Progenitor cell of endocrine pancreas (in vitro differentiated cells): ENCODE results near the gene DPH7. TPM values are rescaled to one million over a fixed set of nuclear protein-coding genes. Genes with fewer than 3 reads are reported as not detected.
"Not testable (repeated sequence)": the region's sequence is repeated elsewhere in the genome, so short reads cannot be mapped to it uniquely, and the experiment has no call there.

ENCODE experiments used
- DNase-seq: peaks from one replicate; pipeline ENCODE4 v3.0.0; 2021; ENCODE audit warnings: low spot score; ENCODE audit not compliant: unreplicated experiment
- H3K27ac Mint-ChIP-seq: 2 replicates; pipeline ENCODE4 v1.8.0; 2021; ENCODE audit warnings: mild to moderate bottlenecking, moderate library complexity, mixed read lengths
- H3K27me3 Mint-ChIP-seq: 2 replicates; pipeline ENCODE4 v1.8.0; 2021; ENCODE audit warnings: mixed read lengths
- H3K36me3 Mint-ChIP-seq: 2 replicates; pipeline ENCODE4 v1.8.0; 2022; ENCODE audit warnings: mixed read lengths; ENCODE audit not compliant: insufficient read depth
- H3K4me1 Mint-ChIP-seq: 2 replicates; pipeline ENCODE4 v1.8.0; 2021; ENCODE audit warnings: low read depth, mixed read lengths
- H3K4me3 Mint-ChIP-seq: 2 replicates; pipeline ENCODE4 v1.8.0; 2021; ENCODE audit warnings: low read depth, mild to moderate bottlenecking, moderate library complexity, mixed read lengths
- H3K9me3 Mint-ChIP-seq: 2 replicates; pipeline ENCODE4 v1.8.0; 2021; ENCODE audit warnings: low read depth, mixed read lengths
- total RNA-seq: library from RNA; stranded (reverse); gene quantifications from 2 replicates; pipeline ENCODE4 v1.2.1, GENCODE V29; 2021
- TF ChIP-seq, protein P1 (sequence below): fragments of 200-600 bp; sonication (generic); IDR thresholded peaks from one replicate; pipeline ENCODE4 v1.5.0; 2021; ENCODE audit warnings: antibody characterized with exemption, mild to moderate bottlenecking; ENCODE audit not compliant: unreplicated experiment

DPH7 gene
- total RNA-seq, 1 donor from 2014 or later, result 58.8 TPM

DNA sequence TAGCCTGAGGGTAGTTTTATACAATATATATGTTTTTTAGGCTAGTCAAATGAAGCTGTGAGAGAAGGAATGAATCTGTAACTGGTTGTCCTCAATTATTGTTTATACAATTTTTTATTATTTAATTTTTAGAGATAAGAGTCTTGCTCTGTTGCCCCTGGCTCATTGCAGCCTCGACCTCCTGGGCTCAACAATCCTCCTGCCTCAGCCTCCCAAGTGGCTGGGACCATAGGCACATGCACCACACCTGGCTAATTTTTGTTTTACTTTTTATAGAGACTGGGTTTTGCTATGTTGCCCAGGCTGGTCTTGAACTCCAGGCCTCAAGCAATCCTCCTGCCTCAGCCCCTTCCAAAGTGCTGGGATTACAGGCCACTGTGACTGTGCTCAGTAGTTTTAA lies 24.4 kb downstream of the DPH7 start:
- Mint-ChIP-seq H3K4me3 (no peak overlapping the region), H3K27ac (no peak overlapping the region), H3K4me1 (peaks cover 8% of the 10 kb centered on the region), H3K27me3 (no peaks in the 10 kb centered on the region), H3K9me3 (no peaks in the 10 kb centered on the region), H3K36me3 (peaks cover 14% of the 10 kb centered on the region)
- DNase-seq, result no peak
- TF ChIP-seq, protein P1, sequence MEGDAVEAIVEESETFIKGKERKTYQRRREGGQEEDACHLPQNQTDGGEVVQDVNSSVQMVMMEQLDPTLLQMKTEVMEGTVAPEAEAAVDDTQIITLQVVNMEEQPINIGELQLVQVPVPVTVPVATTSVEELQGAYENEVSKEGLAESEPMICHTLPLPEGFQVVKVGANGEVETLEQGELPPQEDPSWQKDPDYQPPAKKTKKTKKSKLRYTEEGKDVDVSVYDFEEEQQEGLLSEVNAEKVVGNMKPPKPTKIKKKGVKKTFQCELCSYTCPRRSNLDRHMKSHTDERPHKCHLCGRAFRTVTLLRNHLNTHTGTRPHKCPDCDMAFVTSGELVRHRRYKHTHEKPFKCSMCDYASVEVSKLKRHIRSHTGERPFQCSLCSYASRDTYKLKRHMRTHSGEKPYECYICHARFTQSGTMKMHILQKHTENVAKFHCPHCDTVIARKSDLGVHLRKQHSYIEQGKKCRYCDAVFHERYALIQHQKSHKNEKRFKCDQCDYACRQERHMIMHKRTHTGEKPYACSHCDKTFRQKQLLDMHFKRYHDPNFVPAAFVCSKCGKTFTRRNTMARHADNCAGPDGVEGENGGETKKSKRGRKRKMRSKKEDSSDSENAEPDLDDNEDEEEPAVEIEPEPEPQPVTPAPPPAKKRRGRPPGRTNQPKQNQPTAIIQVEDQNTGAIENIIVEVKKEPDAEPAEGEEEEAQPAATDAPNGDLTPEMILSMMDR, result no peak

GRCh38 chr9:137553654-137554053 lies 25.1 kb downstream of the DPH7 start:
- H3K27ac Mint-ChIP-seq, H3K9me3 Mint-ChIP-seq: not testable (repeated sequence)

GRCh38 chr9:137552022-137552768 lies 26.5 kb downstream of the DPH7 start:
- Mint-ChIP-seq H3K9me3 (no peaks in the 10 kb centered on the region), H3K36me3 (peaks cover 12% of the 10 kb centered on the region), H3K4me1 (peaks cover 8% of the 10 kb centered on the region), H3K27ac (peak overlapping the region; percentile 87), H3K27me3 (no peaks in the 10 kb centered on the region), H3K4me3 (peak overlapping the region; percentile 75)
- TF ChIP-seq, protein P1, result no peak
- no peak for DNase-seq

More at GRCh38 chr9:137553654-137554053, 25.1 kb downstream of the DPH7 start:
- not testable (repeated sequence) for DNase-seq, H3K4me1 Mint-ChIP-seq, H3K4me3 Mint-ChIP-seq, H3K27me3 Mint-ChIP-seq
- peaks cover 14% of the 10 kb centered on the region for H3K36me3 Mint-ChIP-seq

DNA sequence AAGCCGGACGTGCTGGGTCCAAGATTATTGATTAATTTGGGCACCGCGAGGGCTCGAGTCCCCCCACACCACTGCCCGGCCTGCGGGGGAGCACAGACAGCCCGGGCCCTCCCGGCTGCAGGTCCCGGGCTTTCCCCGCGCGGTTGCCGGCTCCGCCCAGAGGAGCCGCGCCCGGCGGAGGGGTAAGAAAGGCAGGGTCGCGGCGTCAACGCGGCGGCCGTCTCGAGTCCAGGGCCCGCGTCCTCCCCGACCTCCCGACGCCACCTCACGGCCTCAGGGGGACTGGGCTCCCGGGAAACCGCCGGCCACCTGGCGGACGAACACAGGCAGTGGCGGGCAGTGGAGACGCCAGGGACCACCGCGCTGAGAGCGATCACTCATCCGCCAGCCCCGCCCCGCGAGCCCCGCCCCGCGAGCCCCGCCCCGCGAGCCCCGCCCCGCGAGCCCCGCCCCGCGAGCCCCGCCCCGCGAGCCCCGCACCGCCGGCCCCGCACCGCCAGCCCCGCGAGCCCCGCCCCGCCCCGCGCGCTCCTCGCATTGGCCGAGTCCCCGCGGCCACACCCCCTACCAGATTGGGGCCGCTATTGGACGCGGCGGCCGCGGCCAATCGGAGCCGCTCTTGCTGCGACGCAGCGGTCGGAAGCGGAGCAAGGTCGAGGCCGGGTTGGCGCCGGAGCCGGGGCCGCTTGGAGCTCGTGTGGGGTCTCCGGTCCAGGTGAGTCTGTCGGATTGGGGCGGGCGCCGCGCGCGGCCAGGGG lies 27.3 kb downstream of the DPH7 start, which contains the start of gene MRPL41:
TSS of gene MRPL41 (plus strand) at position 616 of the 758 bp plus-strand sequence. CDS start 203 bp downstream, outside the sequence.
- Mint-ChIP-seq H3K36me3 (peaks cover 12% of the 10 kb centered on the region), H3K4me1 (peaks cover 8% of the 10 kb centered on the region), H3K27ac (peak within 1 kb of the TSS; percentile 87), H3K4me3 (peak within 1 kb of the TSS; percentile 75), H3K27me3 (no peaks in the 10 kb centered on the region), H3K9me3 (no peaks in the 10 kb centered on the region)
- TF ChIP-seq, protein P1, result peak; percentile 71
- DNase-seq, result peak; percentile 91

DNA sequence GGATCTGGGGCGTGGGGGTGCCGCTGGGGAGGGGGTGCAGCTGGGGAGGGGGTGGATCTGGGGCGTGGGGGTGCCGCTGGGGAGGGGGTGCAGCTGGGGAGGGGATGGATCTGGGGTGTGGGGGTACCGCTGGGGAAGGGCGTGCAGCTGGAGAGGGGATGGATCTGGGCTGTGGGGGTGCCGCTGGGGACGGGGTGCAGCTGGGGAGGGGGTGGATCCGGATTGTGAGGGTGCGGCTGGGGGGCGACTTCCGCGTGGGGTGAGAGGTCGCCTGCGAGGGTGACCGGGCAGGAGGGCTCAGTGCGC lies 27.8 kb downstream of the DPH7 start:
- not testable (repeated sequence) for H3K27ac Mint-ChIP-seq, H3K27me3 Mint-ChIP-seq, DNase-seq, H3K9me3 Mint-ChIP-seq, H3K4me3 Mint-ChIP-seq, H3K4me1 Mint-ChIP-seq
- peaks cover 14% of the 10 kb centered on the region for H3K36me3 Mint-ChIP-seq

DNA sequence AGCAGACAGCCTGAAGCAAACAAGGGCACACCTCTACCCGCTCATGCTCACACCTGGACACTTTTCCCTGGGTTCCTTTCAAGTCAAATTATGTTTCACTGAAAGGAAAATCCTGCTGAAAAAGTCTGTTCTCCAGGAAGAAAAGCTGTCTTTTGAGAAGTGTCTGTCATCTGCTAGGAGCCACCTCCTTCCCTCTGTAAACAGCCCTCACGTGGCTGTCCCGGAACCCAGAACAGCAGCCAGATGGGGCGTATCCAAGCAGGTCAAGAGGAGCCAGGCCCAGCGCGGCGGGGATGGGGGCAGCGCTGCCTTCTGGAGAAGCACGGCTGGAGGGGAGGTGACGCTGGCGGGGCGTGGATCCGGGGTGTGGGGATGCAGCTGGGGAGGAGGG lies 28.5 kb downstream of the DPH7 start, which contains the start of gene PNPLA7:
TSS of gene PNPLA7 (minus strand) at position 172 of the 391 bp plus-strand sequence. CDS start 205 bp downstream, outside the sequence.
- Mint-ChIP-seq H3K9me3 (peaks cover 4% of the 10 kb centered on the region), H3K36me3 (peaks cover 10% of the 10 kb centered on the region), H3K4me3 (peak within 1 kb of the TSS; percentile 62), H3K27me3 (no peaks in the 10 kb centered on the region), H3K27ac (peak within 1 kb of the TSS; percentile 91), H3K4me1 (peaks cover 8% of the 10 kb centered on the region)
- DNase-seq, result peak; percentile 45
- TF ChIP-seq, protein P1, result no peak
